ENCODE measurements around the gene ZRANB2. TPM values are rescaled to one million over a fixed set of nuclear protein-coding genes. Genes with fewer than 3 reads are reported as not detected.

Gene ZRANB2
- total RNA-seq, 2 experiments from 2014 or later, result 82.1 to 171 TPM

DNA sequence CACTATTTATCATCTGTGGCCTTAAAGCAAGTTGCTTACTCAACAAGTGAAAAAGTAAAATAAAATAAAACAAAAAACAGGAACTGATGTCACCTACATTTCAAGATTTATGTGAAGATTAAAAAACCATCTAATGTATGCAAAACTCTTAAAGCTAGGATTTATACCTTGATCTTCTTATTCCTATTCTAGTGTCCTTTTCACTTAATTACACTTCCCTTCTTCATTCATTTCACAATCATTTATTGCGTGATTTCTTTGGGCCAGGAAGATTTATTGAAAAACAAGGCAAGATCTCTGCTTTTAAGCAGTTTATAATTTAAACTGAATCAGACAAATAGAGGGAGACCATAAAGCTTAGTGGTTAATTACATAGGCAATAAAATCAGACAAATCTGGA lies 51.9 kb downstream of the ZRANB2 start:
- Histone ChIP-seq H3K4me1 (ENCODE audit: insufficient read depth, low read length, poor library complexity, severe bottlenecking) (no peaks in the 10 kb centered on the region), H3K9me3 (ENCODE audit: low read length) (no peaks in the 10 kb centered on the region), H3K27ac (ENCODE audit: low read depth, low read length, poor library complexity, severe bottlenecking) (no peak overlapping the region), H3K4me2 (ENCODE audit: low read length) (no peak overlapping the region), H3K79me2 (ENCODE audit: insufficient read depth, low read depth, low read length) (no peaks in the 10 kb centered on the region), H4K20me1 (ENCODE audit: insufficient read depth, low read length) (no peaks in the 10 kb centered on the region), H3K9me2 (ENCODE audit: insufficient read depth, low read length) (no peaks in the 10 kb centered on the region), H3K36me3 (ENCODE audit: insufficient read depth, low read length) (no peaks in the 10 kb centered on the region), H3K4me3 (ENCODE audit: low read depth, low read length, poor library complexity, severe bottlenecking) (no peak overlapping the region), H2AFZ (ENCODE audit: low read length) (no peak overlapping the region)
- intact Hi-C loops (cut with micrococcal nuclease; ENCODE audit: unreplicated experiment), result no loop called here
- POLR2A ChIA-PET, result no interaction called here
- CTCF ChIA-PET (ENCODE audit: unreplicated experiment), result no interaction called here
- TF ChIP-seq, protein P1, sequence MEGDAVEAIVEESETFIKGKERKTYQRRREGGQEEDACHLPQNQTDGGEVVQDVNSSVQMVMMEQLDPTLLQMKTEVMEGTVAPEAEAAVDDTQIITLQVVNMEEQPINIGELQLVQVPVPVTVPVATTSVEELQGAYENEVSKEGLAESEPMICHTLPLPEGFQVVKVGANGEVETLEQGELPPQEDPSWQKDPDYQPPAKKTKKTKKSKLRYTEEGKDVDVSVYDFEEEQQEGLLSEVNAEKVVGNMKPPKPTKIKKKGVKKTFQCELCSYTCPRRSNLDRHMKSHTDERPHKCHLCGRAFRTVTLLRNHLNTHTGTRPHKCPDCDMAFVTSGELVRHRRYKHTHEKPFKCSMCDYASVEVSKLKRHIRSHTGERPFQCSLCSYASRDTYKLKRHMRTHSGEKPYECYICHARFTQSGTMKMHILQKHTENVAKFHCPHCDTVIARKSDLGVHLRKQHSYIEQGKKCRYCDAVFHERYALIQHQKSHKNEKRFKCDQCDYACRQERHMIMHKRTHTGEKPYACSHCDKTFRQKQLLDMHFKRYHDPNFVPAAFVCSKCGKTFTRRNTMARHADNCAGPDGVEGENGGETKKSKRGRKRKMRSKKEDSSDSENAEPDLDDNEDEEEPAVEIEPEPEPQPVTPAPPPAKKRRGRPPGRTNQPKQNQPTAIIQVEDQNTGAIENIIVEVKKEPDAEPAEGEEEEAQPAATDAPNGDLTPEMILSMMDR (conservative IDR thresholded peaks at IDR 0.05; ENCODE audit: low read length), result no peak
- TF ChIP-seq EZH2phosphoT487 (IDR thresholded peaks at IDR 0.05; ENCODE audit: borderline replicate concordance, low read depth, low read length), result no peak
- DNase-seq (ENCODE audit: low spot score), result no peak
- BruUV-seq (replicated peaks), result no TSS peak

DNA sequence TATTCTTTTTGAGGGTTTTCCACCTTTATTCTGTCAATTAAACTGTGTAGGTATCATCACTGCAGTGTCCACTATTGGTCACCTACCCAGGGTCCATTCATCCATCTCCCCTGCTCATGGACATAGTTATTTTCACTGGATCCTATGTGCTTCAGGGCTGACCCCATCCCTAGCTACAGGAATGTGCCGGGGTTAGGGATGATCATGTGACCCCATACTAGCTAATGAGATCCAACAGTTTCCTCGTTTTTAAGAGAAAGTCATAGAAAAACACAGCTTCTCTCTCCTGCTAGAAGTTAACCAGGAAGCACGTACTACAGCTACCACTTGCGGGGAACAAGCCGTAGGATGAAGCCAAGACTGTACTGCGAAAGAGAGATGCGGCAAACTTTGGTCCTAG lies 52.8 kb downstream of the ZRANB2 start:
- no peak for DNase-seq (ENCODE audit: low spot score)
- intact Hi-C loops (cut with micrococcal nuclease; ENCODE audit: unreplicated experiment), result no loop called here
- ChIA-PET POLR2A (no interaction called here), CTCF (ENCODE audit: unreplicated experiment) (no interaction called here)
- no peaks in the 10 kb centered on the region for H3K4me1 ChIP-seq (ENCODE audit: insufficient read depth, low read length, poor library complexity, severe bottlenecking)
- no peaks in the 10 kb centered on the region for H3K36me3 ChIP-seq (ENCODE audit: insufficient read depth, low read length)
- H3K9me2 ChIP-seq (ENCODE audit: insufficient read depth, low read length), result no peaks in the 10 kb centered on the region
- no peak overlapping the region for H3K4me2 ChIP-seq (ENCODE audit: low read length)
- TF ChIP-seq, protein P1 (conservative IDR thresholded peaks at IDR 0.05; ENCODE audit: low read length), result no peak
- no peak for TF ChIP-seq EZH2phosphoT487 (IDR thresholded peaks at IDR 0.05; ENCODE audit: borderline replicate concordance, low read depth, low read length)
- H4K20me1 ChIP-seq (ENCODE audit: insufficient read depth, low read length), result no peaks in the 10 kb centered on the region
- H3K79me2 ChIP-seq (ENCODE audit: insufficient read depth, low read depth, low read length), result no peaks in the 10 kb centered on the region
- H3K27ac ChIP-seq (ENCODE audit: low read depth, low read length, poor library complexity, severe bottlenecking), result no peak overlapping the region
- no peaks in the 10 kb centered on the region for H3K9me3 ChIP-seq (ENCODE audit: low read length)
- no TSS peak for BruUV-seq (replicated peaks)
- H3K4me3 ChIP-seq (ENCODE audit: low read depth, low read length, poor library complexity, severe bottlenecking), result no peak overlapping the region
- no peak overlapping the region for H2AFZ ChIP-seq (ENCODE audit: low read length)

DNA sequence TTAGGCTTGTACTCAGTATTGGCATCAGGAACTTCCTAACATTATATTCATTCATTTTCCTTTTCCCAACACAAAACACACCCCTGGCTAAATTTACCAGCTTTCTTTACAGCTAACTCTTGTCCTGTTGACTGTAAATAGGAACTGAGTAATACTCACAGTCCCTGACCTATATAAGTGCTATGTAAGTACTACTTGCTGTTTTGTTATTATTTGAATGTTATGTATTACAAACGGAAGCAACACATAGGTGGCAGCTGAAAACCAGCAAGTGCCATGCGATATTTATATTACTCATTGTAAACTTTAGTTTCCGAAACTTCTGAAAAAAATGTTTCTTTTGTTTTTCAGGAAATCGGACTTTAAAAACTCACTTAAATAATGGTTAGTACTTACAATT lies 54.7 kb downstream of the ZRANB2 start:
- intact Hi-C loops (cut with micrococcal nuclease; ENCODE audit: unreplicated experiment), result no loop called here
- no peak for TF ChIP-seq EZH2phosphoT487 (IDR thresholded peaks at IDR 0.05; ENCODE audit: borderline replicate concordance, low read depth, low read length)
- TF ChIP-seq, protein P1 (conservative IDR thresholded peaks at IDR 0.05; ENCODE audit: low read length), result no peak
- H3K9me3 ChIP-seq (ENCODE audit: low read length), result no peaks in the 10 kb centered on the region
- H3K4me2 ChIP-seq (ENCODE audit: low read length), result no peak overlapping the region
- DNase-seq (ENCODE audit: low spot score), result no peak
- no peaks in the 10 kb centered on the region for H3K4me1 ChIP-seq (ENCODE audit: insufficient read depth, low read length, poor library complexity, severe bottlenecking)
- no peak overlapping the region for H3K4me3 ChIP-seq (ENCODE audit: low read depth, low read length, poor library complexity, severe bottlenecking)
- H3K79me2 ChIP-seq (ENCODE audit: insufficient read depth, low read depth, low read length), result no peaks in the 10 kb centered on the region
- H2AFZ ChIP-seq (ENCODE audit: low read length), result no peak overlapping the region
- ChIA-PET CTCF (ENCODE audit: unreplicated experiment) (no interaction called here), POLR2A (interaction anchor here (0.8 kb wide), 1 partner anchor 1000 kb away, joined by 3 read pairs; no protein-coding TSS in a partner anchor)
- no peaks in the 10 kb centered on the region for H3K36me3 ChIP-seq (ENCODE audit: insufficient read depth, low read length)
- no peaks in the 10 kb centered on the region for H4K20me1 ChIP-seq (ENCODE audit: insufficient read depth, low read length)
- H3K27ac ChIP-seq (ENCODE audit: low read depth, low read length, poor library complexity, severe bottlenecking), result no peak overlapping the region
- BruUV-seq (replicated peaks), result no TSS peak
- no peaks in the 10 kb centered on the region for H3K9me2 ChIP-seq (ENCODE audit: insufficient read depth, low read length)
